Erythroblast (primary cell): ENCODE measurements around the gene PIGR.

ENCODE experiments used
- DNase-seq, 2 experiments: peaks; one replicate each; lab custom pipeline; 2025; lab: John Stamatoyannopoulos, UW
- GATA1 ChIP-seq: IDR thresholded peaks from 2 replicates; pipeline ENCODE4 v1.6.1; 2011; ENCODE audit warnings: low read depth, mild to moderate bottlenecking, control low read depth, low read length, moderate library complexity
- POLR2A ChIP-seq: IDR thresholded peaks from 2 replicates; pipeline ENCODE4 v1.6.1; 2011; ENCODE audit warnings: mild to moderate bottlenecking, low read length

PIGR gene

GRCh38 chr1:206890125-206891060 is 55.9 kb downstream of the PIGR start:
- no peak for DNase-seq
- TF ChIP-seq GATA1 (no peak), POLR2A (no peak)

- TF ChIP-seq POLR2A (no peak), GATA1 (no peak)
- DNase-seq = no peak
Observed at GRCh38 chr1:206887701-206888100, 58.6 kb downstream of the PIGR start.

GRCh38 chr1:206886831-206887230 is 59.4 kb downstream of the PIGR start:
- no peak for DNase-seq
- no peak for TF ChIP-seq POLR2A
- TF ChIP-seq GATA1 = no peak

- DNase-seq = no peak
- TF ChIP-seq POLR2A (no peak), GATA1 (no peak)
Observed at GRCh38 chr1:206885341-206886060, 60.8 kb downstream of the PIGR start.

- TF ChIP-seq GATA1 (no peak), POLR2A (no peak)
- no peak for DNase-seq
Observed at GRCh38 chr1:206883876-206884275, 62.4 kb downstream of the PIGR start.

GRCh38 chr1:206883160-206883559 is 63.1 kb downstream of the PIGR start:
- peak in 1 of 2 experiments; percentile 17 for DNase-seq
- TF ChIP-seq GATA1 (no peak), POLR2A (no peak)

GRCh38 chr1:206882555-206882954 is 63.7 kb downstream of the PIGR start:
- no peak for DNase-seq
- no peak for TF ChIP-seq POLR2A
- no peak for TF ChIP-seq GATA1

GRCh38 chr1:206880314-206880713 is 66.0 kb downstream of the PIGR start:
- no peak for TF ChIP-seq POLR2A
- TF ChIP-seq GATA1 = no peak
- DNase-seq = no peak
